GM18505 (cell line): ENCODE measurements around the gene SLC6A16.
"Not testable (repeated sequence)": the region's sequence is repeated elsewhere in the genome, so short reads cannot be mapped to it uniquely, and the experiment has no call there.

Experiments used
- ATAC-seq: cut with Tn5 transposase; IDR thresholded peaks from one replicate; pipeline ENCODE4 v1.9.1; 2021; ENCODE audit not compliant: unreplicated experiment
- POLR2A ChIP-seq: IDR thresholded peaks from 4 replicates; pipeline ENCODE4 v1.6.1; 2011; ENCODE audit warnings: borderline replicate concordance; ENCODE audit not compliant: insufficient read depth, insufficient read length; ENCODE audit errors: extremely low read depth

Gene SLC6A16

DNA sequence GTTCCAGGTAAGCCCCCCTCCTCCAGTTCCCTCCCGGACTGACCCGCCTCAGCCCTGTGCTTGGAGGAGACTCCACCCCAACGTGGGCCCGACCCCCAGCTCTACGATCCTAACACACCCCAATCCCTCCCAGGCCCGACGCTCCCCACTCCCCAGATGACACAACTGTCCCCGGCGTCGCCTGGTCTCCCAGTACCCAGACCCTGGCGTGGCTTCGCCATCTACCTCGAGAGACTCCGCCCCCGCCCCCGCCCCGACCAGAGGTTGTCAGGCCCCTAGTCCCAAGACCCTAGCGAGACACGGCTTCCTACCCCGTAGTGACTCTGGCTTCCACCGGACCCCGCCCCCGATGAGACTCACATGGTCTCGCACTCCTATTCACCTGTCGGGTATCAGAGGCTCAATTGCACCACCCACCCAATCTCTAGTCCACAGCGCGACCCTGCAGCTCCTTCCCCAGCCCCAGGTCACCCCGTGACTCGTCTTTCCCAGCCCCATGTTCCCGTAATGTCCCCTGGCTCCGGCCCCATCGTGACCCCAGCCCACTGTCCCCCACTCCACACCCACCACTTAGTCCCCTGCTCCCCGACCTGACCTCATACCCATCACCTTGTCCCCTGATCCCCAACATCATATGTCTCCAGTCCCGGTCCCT is 13.2 kb upstream of the SLC6A16 start:
- no peak for ATAC-seq
- peak; percentile 46 for TF ChIP-seq POLR2A

GRCh38 chr19:49337267-49338022 is 12.5 kb upstream of the SLC6A16 start:
- TF ChIP-seq POLR2A = no peak
- ATAC-seq = no peak

DNA sequence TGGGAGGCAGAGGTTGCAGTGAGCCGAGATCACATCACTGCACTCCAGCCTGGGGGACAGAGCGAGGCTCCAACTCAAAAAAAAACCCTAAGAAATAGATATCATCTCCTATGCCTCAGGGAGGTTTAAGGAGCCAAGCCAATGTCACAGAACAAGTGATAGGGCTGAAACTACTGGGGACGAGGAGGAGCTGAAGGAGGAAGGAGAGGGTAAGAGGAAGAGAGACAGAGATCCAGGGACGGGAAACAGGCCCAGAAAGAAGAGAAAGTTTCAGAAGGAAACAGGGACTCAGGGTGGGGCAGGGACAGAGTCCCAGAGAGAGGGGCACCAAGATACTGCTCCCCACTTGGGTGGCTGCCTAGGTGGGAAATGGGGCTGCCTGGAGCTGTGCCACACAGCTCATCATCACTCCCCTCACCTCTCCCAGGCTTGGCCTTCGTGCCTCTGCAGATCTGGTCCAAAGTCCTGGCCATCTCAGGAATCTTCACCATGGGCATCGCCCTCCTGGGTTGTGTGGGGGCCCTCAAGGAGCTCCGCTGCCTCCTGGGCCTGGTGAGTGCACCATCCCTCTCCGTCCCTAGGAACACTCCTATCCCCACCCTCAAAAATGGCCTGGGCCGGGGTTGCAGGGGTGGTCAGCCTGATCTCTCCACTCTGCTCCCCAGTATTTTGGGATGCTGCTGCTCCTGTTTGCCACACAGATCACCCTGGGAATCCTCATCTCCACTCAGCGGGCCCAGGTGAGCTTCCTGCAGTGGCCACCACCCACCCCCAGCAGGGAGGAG is 11.7 kb upstream of the SLC6A16 start:
- no peak for TF ChIP-seq POLR2A
- ATAC-seq = no peak

GRCh38 chr19:49335784-49336481 is 10.9 kb upstream of the SLC6A16 start:
- no peak for ATAC-seq
- no peak for TF ChIP-seq POLR2A

GRCh38 chr19:49335071-49335783 is 10.2 kb upstream of the SLC6A16 start, which contains the start of gene CD37:
Gene CD37, plus strand, starts transcription at chr19:49335406. Its CDS starts 135 bp downstream, at chr19:49335541.
- TF ChIP-seq POLR2A = peak; percentile 91
- ATAC-seq = no peak

- peak; percentile 92 for TF ChIP-seq POLR2A
- peak; percentile 50 for ATAC-seq
Observed at GRCh38 chr19:49333811-49334288, 8.9 kb upstream of the SLC6A16 start.

- ATAC-seq = peak; percentile 1
- TF ChIP-seq POLR2A = no peak
Observed at GRCh38 chr19:49333418-49333805, 8.4 kb upstream of the SLC6A16 start.

DNA sequence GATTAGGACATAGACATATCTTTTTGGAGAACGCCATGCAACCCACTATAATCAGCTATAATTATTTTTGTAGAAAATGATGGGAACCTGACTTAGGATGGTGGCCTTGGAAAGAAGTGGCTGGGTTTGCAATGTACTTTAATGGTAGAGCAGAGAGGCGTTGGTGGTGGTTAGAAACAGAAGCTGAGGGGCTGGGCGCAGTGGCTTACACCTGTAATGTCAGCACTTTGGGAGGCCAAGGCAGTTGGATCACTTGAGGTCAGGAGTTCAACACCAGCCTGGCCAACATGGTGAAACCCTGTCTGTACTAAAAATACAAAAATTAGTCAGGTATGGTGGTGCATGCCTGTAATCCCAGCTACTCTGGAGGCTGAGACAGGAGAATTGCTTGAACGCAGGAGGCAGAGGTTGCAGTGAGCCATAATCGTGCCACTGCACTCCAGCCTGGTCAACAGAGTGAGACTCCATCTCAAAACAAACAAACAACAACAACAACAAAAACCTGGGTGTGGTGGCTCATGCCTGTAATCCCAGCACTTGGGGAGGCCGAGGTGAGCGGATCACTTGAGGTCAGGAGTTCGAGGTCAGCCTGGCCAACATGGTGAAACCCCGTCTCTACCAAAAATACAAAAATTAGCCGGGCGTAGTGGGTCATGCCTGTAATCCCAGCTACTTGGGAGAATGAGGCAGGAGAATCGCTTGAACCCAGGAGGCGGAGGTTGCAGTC is 7.9 kb upstream of the SLC6A16 start:
- not testable (repeated sequence) for ATAC-seq

DNA sequence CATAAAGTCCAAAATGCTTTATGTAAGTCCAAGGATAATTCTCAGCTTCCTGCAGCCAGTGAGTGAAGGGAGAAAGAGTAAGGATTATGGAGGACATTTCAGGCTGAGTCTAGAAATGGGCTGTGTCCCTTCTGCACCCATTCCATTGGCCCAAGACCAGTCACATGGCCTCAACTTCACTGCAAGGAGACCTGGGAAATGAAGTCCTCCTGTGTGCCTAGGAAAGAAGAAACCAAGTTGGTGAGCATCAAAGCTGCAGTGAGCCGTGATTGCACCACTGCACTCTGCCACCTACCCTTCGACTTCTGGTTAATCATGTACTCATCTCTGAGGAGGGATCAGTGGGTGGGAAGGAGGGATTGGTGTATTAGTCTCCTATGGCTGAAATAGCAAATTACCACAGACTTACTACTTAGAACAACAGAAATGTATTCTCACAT is 6.6 kb upstream of the SLC6A16 start:
- TF ChIP-seq POLR2A = no peak
- ATAC-seq = no peak

GRCh38 chr19:49331187-49331586 is 6.2 kb upstream of the SLC6A16 start:
- ATAC-seq = not testable (repeated sequence)

- no peak for ATAC-seq
- no peak for TF ChIP-seq POLR2A
Observed at GRCh38 chr19:49328741-49329140, 3.8 kb upstream of the SLC6A16 start.
